Measurements from ENCODE around the gene TLE1.

The TLE1 gene

DNA sequence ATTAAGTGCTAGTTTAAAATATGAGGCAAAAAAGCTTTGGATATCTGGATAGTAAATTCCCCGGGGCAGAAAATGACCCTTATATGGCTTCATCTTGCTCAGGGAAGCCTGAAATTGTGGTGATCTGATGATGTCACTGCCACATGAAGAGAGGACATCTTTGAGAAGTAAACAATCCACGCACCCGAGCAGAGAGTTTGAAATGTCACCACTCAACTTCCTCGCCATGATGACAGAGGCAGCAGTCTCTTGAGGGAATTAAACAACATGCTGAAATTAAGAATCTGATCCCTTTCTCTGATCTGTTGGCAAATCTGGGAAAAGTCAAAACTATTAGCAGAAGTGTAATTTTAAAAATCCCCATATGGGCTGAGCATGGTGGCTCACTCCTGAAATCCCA lies 110.0 kb downstream of the TLE1 start:
- no peak for DNase-seq

DNA sequence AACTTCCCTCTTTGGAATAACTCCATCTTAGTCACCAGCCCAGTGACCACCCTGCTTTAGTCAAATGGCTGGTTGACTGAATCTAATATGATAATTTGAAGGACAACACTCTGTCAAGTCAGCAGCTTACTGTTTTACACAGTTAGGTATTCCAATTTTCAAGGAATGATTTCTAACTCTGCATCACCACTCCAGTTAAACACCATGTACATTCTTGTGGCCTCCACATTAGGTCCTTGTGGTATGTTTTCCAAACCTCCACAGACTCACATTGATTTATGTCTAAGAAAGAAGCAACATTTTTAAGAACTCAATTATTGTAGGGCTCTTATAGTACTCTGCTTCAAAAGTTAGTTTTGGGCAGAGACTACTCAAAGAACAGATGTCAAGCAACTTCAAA lies 110.7 kb downstream of the TLE1 start:
- no peak for DNase-seq

DNA sequence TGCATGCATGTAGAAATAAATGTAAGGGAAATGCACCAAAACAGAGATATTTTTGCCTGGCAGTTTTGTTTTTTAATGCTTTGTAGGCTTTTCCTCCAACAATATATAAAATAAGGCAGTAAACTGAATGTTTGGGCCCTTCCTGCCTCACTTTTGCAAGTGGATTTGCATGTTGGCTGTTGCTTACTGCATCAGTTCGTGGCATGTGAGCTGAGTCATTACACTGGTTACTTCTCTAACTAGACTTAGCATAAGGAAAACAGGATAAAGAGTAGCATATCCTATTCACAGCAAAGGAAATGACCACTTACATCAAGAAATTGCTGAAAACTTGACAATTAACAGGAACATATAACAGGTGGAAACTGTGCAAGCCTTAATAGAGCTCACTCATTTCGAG lies 113.4 kb downstream of the TLE1 start:
- DNase-seq = no peak

DNA sequence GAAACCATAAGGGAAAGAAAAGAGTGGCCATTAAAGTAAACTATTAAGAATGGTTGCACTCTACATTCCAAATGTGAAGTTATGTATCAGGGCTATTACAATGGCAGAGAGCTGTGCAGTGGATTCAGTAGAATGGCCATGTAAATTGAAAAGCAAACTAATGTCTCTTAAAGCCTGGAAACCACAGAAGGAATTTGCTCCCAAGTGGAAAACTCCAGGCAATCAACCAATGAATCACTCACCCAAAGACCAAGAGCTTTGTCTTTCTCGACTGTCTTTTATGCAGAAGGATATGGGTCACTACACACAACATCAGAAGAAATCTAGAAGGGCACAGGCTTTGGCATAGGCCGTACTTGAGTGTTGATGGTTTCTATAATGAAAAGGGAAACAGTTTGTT lies 114.9 kb downstream of the TLE1 start:
- no peak for DNase-seq

DNA sequence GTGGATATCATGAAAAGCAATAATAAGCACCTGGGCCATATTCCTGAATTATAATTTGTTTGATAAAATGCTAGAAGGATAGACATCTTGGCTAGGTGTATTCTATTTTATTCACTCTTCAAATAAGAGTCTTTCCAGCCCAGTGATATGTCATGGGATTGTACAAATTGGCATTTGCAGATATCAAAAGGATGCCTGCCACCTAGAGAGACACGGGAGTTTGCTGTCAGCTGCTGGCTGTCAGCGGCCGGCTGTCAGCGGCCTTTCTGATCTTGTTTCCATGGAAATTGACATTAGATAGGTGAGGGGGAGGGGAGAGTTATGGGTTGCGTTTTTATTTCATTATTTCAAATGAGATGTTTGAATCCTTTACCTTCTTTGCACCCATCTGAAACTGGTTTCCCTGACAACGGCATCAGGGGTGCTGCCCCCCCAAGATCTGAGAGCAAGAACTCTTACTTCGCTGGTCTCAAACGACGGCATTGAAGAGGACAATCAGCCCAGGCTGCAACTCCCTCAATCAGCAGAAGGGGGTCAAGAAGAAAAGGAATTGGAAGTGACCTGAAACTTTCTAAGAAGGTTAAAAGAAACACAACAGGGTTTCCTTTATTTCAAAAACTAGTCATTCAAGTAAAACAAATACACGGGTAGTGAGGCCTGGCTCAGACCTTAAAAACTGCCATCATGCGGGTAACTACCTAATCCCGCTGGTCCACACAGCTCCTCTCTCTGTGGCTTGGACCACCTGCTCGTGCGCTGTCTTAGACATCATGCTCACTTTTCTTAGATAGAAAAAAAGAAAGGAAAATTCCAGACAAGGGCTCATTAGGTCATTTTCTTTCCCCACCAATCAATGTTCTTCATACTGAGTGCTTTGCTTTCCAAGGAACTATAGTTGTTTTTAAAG lies 115.7 kb downstream of the TLE1 start:
- no peak for DNase-seq

DNA sequence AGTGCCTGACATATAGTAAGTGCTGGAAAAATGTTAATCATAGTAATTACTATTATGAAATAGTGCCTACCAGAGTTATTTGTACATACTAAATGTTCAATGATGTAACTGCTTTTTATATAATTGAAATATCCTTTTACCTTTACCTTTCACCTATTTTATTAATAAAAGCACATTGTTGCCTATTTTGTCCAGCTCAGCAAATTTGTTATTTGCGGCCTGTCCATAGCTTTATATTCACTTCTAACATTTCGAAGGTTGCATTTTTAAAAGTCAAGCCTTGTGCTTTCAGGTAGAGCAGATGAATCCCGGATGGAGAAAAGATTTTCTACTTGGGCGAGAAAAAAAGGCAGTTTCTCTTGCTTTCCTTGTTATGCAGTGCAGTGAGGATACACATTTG lies 119.3 kb downstream of the TLE1 start:
- DNase-seq = no peak

DNA sequence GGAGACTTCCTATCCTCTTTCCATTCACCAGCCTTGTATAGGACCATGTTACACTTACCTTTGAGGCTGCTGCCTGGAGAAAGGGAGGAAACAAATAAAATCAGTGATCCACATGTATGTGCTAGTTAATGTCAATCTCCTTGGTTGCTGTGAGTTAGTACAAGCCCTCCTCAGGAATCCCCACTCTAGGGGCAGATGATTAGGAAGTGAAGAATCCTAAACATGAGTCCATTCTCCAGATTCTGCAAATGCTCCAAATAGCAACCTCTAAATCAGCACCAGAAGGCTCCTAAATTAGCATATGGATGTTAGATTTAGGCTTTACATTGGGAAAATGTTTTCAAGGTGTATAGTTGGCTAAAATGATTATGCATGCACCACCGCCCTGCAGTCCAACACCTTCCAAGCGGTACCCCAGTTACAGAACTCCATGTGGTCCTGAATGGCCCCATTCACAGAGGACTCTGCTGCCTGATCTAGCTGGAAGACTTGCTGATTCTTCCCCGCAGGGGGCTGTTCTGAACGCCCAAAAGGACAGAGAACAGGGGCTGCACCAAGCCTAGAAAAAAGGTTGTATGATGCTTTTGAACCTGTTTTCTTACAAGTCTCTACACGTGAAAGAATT lies 123.2 kb downstream of the TLE1 start:
- no peak for DNase-seq

DNA sequence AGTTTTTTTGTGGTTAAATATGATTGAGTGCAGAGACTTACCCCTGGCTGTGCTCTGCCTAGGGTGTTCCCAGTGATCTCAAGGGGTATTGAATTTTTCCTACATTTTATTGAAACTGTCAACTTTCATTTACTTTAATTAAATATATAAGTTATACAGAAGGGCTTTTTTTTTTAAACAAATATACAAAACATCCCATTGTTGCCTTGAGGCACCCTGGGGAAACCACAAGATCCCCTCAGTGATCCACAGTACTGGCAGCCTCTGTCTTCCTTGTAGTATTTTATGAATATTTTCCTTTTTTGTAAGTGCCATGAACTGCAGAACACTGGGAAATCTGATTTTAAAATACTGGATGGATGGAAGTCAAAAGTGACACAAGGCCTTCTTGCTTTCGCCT lies 123.7 kb downstream of the TLE1 start:
- no peak for DNase-seq

DNA sequence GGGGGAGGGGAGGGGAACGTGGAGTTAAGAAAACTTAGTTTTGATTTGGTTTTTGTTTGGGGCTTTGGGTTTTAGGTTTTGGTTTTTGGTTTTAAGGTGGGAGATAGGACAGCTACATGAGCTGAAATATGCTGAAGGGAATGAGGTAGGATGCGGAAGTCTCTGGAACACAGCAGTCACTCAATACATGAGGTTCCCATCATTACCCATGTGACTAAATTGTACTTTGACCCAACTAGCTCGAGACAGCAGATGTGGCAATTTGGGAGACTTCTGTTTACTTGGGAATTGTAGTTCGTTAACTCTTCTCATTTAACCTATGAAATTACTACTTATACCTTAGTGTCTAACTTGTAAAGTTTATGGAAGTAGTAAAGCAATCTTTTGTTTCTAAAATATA lies 124.2 kb downstream of the TLE1 start:
- DNase-seq = no peak

DNA sequence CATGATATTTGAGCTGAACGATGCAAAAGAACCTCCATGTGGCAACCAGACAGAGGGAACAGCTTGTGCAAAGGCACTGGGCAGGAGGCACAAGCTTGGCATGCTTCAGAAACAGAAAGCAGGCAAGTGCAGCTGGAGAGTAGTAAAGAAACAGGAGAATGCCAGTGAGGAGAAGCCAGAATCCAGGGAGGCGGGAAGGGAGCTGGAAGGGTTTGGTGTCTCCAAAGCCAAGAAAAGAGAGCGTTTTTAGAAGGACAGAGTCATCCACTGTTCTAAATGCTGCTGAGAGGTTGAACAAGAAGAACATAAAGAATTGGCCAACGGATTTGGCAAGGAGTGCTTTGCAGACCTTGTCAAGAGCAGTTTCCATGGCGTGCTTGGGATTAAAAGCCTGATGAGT lies 124.7 kb downstream of the TLE1 start:
- DNase-seq = peak in 33 of 56 donors; percentile 1 to 82 (median 38)

DNA sequence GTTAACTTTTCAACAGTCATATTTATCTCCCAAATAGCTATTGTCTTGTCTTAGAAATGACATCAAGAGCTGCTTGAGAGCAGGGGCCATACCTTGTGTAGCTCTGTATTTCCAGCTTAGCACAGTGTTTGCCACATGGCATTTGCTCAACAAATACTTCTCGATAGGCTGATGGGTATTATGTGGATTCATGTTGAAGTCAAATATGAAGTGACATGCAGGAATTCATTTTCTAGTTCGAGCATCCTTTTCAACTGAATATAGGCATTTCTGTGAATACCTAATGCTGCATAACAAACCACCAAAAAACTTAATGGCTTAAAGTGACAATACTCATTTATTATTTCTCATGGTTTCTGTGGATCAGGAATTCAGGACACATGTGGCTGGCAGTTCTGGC lies 125.6 kb downstream of the TLE1 start:
- no peak for DNase-seq

DNA sequence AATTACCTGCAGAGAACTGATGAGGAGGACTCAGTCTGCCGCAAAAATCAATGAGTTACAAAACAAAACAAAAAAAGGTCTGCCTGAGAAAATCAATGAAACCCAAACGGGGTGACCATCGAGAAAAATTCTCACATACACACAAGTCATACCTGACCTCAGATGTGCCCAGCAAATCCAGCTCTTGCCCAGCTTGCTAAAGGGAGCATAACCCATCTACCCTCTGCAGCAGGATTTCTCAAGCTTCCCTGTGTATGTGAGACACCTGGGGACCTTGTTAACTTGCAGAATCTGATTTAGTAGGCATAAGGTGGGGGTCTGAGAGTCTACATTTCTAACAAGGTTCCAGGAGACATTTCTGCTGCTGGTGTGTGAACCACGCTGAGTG lies 126.3 kb downstream of the TLE1 start:
- DNase-seq = no peak

DNA sequence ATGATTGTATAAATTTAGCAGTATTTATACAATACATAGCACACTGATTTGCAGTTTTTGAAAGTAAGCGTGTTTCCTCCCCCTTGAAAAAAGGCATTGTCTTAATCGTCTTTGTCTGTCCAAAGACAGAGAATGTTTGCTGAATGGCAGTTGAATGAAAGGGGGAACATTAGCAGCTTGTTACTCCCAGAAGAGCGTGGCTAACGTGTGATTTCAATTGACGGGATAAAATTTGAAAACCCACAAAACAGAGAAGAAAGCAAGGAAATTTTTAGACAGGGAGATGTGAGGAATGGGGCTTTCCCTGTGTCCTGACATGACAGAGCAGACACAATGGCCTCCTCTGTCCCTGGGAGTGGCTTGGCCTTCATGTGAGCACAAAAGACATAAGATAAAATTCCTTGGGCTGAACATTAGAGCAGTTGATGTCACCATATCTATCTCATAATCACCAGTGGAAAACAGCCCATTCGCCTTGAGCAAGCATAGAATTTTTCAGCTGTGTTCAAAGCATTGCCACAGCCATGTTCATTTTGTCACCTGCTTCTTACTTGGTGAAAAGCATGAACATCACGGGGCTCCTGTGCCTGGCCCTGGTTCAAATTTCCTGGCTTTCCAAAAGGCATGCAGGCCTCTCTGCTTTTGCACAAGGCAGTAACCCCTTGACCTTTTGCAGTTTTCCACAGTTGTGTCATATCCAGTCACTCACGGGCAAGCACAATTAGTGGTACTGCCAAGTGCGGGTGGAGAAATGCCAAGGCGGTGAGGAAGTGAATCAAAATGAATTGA lies 126.9 kb downstream of the TLE1 start:
- peak in 2 of 56 donors; percentile 4 to 6 for DNase-seq

DNA sequence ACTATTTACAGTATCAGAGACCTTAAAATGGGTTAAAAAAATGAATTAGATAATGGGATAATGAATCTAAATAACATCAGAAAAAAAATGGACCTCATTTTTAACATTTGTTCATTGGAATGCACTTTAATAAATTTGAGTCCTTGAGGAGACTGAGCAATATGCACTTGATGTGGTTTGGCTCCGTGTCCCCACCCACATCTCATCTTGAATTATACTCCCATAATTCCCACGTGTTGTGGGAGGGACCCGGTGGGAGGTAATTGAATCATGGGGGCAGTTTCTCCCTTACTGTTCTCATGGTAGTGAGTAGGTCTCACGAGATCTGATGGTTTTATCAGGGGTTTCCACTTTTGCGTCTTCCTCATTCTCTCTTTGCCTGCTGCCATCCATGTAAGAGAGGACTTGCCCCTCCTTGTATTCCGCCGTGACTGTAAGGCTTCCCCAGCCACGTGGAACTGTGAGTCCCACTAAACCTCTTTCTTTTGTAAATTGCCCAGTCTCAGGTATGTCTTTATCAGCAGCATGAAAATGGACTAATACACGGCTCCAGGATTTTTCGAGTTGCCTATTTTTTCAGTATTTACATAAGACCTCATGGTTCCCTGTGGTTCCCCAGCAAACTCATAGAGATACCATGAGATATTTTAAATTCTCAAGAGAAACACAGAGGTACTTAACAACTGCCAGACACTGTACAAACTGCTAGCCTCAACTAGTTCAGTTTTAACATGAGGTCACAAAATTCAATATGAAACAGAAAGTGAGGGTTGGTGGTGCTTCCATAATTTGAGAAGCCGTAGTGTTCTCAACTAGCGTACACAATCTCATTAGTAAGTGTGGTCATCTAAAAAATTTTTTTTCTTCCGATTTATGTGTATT lies 128.3 kb downstream of the TLE1 start:
- DNase-seq = no peak

DNA sequence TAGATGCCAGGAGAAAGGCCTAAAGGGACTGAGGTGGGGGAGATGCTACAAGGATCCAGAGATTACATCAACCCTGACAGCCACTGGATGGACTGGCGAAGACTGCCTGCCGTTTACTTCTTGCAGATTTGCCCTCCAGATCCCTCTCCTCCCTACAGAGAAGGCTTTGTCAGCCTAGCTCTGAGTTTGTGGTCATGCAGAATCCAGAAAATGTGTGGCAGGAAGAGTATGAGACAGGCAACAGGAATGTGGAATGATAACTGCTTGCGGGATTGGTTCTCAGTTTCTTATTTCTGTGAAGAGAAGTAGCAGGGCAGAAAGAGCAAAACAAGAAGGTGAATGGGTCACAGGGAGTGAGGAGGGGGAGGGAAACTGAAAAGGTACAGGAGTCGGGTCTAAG lies 129.6 kb downstream of the TLE1 start:
- no peak for DNase-seq

DNA sequence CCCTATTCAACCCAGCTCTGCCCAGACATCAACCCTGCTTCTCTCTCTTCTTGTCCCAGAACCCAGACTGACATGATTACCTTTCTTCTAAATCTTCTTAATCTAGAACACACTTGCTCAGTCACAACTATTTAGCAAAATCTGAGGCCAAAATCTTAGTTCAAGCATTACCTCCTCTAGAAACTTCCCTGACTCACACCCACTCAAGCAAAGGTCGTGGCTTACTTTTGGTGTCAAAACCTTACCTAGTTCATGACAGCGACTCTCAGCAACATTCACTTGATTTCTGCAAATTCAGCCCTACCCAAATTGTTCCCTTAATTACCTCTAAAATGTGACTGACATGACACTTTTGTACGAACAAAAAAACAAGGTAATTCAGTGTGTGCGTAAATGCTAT lies 130.2 kb downstream of the TLE1 start:
- DNase-seq = no peak

DNA sequence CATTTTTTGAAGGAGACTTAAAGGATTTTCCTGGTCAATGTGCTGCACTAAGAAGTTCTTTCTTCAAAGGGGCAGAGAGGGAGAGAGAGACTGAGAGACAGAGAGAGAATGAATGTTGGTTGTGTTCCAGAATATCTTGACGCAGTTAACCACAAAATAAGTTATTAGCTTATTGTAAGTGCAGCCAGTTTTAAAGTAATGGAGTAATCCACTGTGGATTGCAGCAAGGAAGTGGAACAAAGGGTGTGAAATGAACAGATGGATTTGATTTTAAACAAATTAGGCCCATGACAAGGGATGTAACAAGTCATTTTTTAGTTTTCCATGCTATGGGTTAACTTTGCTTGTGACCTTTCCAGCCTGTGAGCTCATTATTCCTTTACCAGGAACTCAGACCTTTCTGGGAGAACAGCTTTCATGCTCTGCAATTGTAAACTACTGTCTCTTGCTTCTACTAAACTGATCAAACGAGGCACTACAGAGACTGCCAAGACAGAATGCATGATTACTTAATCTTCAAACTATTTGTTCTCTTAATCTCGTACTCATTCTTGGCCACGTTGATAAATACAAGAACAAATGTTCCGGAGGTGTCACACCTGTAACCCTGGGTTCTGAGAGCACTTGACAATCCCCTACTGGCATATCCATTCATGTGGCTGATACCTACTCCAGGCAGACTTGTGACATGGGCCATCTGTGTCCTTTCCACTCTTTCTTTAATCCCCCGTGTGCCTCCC lies 131.1 kb downstream of the TLE1 start:
- DNase-seq = no peak

DNA sequence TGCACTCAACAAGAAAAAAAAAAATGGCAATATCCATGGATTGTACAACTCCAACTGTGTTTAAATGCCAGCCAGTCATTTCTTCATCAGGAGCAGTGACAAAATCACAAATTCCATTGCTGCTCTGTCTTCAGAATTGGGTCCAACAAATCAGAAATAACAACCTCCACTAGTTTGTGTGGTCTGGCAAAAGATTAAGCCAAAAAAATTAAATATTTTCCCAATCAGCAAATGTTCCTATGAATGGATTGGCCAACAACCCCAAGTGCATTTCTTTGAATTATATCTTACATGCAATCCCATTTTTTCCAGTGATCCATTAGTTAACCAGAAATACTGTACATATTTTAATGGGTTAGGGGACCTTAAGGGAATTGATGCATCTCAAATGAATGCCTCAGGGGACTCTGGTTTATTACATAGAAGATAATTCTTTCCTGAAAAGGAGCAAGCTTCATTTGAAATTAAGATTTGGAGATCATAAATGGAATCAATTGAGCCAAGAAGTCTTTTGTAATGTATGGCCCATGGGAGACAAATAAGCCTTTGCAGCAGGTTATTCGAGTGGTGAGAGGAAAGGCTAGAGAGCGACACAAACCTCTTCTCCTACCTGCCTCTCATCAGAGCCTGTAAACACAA lies 131.8 kb downstream of the TLE1 start:
- no peak for DNase-seq

DNA sequence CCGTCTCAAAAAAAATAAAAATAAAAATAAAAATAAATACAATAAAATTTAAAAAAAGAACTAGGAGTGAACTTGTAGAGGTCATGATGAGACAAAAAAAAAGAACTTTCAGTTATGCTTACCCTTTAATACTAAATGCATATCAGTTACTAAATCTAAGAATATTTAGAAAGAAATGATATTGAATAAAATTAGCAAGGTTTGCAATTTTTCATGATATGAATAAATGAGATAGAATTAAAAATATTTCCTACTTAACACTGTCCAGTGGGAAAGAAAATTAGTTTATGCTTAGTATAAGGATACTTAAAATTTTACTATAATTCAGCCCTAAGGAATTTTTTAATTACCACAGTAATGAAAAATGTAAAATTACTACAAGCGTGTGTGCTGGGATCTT lies 132.4 kb downstream of the TLE1 start:
- no peak for DNase-seq

DNA sequence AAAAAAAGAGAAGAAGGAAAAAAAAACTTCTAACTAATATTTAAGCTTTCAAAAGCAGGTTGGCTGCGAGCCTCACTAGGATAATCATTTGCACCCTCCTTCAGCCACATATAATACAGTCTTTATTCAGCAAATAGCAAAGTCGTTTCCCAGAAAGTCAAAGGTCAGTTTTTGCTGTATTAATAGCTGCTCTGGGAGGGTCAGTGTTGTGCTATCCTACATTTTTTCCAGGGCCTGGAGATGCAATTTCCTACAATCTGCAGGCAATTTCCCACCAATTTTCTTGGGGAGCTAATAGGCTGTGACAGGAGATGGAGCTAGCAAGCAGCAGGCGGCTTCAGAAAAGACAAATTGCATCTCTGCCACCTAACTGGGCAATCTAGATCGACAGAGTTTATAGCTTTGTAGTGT lies 136.8 kb downstream of the TLE1 start:
- DNase-seq = no peak
